AG04449 (cell line): ENCODE results near the gene MDGA2.

Source experiments
- CTCF ChIA-PET: fragments of 350-600 bp; formaldehyde crosslinking; extraction: SDS; loops from one replicate; lab custom pipeline; 2021; ENCODE audit warnings: antibody characterized with exemption; lab: Yijun Ruan, JAX
- POLR2A ChIA-PET: fragments of 400-600, 350-600 bp; formaldehyde crosslinking; extraction: SDS; loops from one replicate; lab custom pipeline; 2020; ENCODE audit warnings: antibody characterized with exemption, inconsistent platforms; lab: Yijun Ruan, JAX
- DNase-seq: peaks from one replicate; pipeline ENCODE4 v3.0.0-alpha.2; 2010; ENCODE audit warnings: low read depth, low spot score
- H3K4me3 ChIP-seq: 2 replicates; pipeline ENCODE4 v1.5.1; 2011; ENCODE audit warnings: low read depth, mild to moderate bottlenecking, control low read depth, low read length
- TF ChIP-seq, protein P1 (sequence below): IDR thresholded peaks from one replicate; pipeline ENCODE4 v1.5.1; 2011; ENCODE audit warnings: mild to moderate bottlenecking, moderate library complexity, low read length, control low read depth, inconsistent platforms; ENCODE audit not compliant: insufficient read depth; ENCODE audit errors: missing control alignments

MDGA2 gene

GRCh38 chr14:47226877-47227520 is 448.4 kb downstream of the MDGA2 start:
- no peak overlapping the region for H3K4me3 ChIP-seq
- DNase-seq = no peak
- TF ChIP-seq, protein P1, sequence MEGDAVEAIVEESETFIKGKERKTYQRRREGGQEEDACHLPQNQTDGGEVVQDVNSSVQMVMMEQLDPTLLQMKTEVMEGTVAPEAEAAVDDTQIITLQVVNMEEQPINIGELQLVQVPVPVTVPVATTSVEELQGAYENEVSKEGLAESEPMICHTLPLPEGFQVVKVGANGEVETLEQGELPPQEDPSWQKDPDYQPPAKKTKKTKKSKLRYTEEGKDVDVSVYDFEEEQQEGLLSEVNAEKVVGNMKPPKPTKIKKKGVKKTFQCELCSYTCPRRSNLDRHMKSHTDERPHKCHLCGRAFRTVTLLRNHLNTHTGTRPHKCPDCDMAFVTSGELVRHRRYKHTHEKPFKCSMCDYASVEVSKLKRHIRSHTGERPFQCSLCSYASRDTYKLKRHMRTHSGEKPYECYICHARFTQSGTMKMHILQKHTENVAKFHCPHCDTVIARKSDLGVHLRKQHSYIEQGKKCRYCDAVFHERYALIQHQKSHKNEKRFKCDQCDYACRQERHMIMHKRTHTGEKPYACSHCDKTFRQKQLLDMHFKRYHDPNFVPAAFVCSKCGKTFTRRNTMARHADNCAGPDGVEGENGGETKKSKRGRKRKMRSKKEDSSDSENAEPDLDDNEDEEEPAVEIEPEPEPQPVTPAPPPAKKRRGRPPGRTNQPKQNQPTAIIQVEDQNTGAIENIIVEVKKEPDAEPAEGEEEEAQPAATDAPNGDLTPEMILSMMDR = no peak
- CTCF ChIA-PET = no interaction called here
- POLR2A ChIA-PET = no interaction called here

GRCh38 chr14:47223656-47224055 is 451.7 kb downstream of the MDGA2 start:
- CTCF ChIA-PET = no interaction called here
- no peak for DNase-seq
- TF ChIP-seq, protein P1 = no peak
- POLR2A ChIA-PET = interaction anchor here (0.6 kb wide), 1 partner anchor 16 kb away, joined by 3 read pairs; no protein-coding TSS in a partner anchor
- no peak overlapping the region for H3K4me3 ChIP-seq

- DNase-seq = no peak
These were observed 455.3 kb downstream of the MDGA2 start for GRCh38 chr14:47220096-47220495.

DNA sequence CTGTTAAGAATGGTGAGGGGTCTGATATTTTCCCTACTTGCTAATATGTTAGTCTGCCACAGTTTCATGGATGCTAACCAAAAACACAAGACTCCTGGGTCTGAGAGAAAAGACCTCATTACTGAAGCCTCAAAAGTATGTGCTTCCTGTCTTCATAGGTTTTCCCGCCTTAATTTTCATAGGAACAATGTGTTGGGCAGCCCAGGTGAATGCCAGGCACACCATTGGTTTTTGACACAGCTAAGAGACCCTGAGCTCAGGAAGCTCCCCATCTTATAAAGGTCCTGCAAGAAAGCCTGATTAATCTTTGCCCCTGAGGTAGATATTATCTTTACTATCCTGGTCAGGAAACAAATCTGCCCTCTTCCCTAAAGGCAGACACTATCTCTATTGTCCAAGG is 464.1 kb downstream of the MDGA2 start:
- CTCF ChIA-PET = no interaction called here
- no peak for DNase-seq
- POLR2A ChIA-PET = no interaction called here
- TF ChIP-seq, protein P1 = no peak
- no peak overlapping the region for H3K4me3 ChIP-seq

More at GRCh38 chr14:47220096-47220495, 455.3 kb downstream of the MDGA2 start:
- TF ChIP-seq, protein P1 = no peak
- ChIA-PET CTCF (no interaction called here), POLR2A (no interaction called here)
- no peak overlapping the region for H3K4me3 ChIP-seq

GRCh38 chr14:47210099-47210498 is 465.3 kb downstream of the MDGA2 start:
- no peak for DNase-seq
- no peak overlapping the region for H3K4me3 ChIP-seq
- ChIA-PET CTCF (no interaction called here), POLR2A (no interaction called here)
- TF ChIP-seq, protein P1 = no peak

DNA sequence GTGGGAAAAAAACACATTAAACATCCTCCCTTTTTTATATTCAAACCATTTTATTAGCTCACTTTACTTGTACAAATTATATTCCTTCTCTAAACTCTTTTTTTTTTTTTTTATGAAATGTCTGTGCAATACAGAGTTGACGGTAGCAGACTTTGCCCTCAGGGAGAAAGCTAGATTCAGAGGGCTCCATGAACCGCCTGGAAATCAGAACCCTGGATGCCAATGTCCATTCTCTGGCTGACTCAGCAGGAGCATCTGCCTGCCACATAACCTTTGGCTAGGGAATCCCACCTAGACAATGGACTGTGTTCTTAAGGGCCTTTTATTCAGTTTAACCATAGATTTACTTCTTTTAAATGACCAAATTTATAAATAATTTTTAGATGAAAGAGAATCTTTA is 467.0 kb downstream of the MDGA2 start:
- H3K4me3 ChIP-seq = no peak overlapping the region
- CTCF ChIA-PET = no interaction called here
- TF ChIP-seq, protein P1 = no peak
- DNase-seq = no peak
- POLR2A ChIA-PET = interaction anchor here (0.7 kb wide), 1 partner anchor 15 kb away, joined by 3 read pairs; no protein-coding TSS in a partner anchor
